PFSK-1 (cell line): ENCODE measurements around the gene SARDH.

Source experiments
- POLR2AphosphoS5 ChIP-seq: IDR thresholded peaks from 2 replicates; pipeline ENCODE4 v1.6.1; 2012; ENCODE audit warnings: low read depth, mild to moderate bottlenecking, control low read depth, low read length, moderate library complexity
- SIN3A ChIP-seq: IDR thresholded peaks from 2 replicates; pipeline ENCODE4 v1.6.1; 2012; ENCODE audit warnings: mild to moderate bottlenecking, low read length, moderate library complexity, borderline replicate concordance; ENCODE audit not compliant: insufficient read depth
- TAF1 ChIP-seq: IDR thresholded peaks from 2 replicates; pipeline ENCODE4 v1.6.1; 2012; ENCODE audit warnings: low read length, control low read depth, borderline replicate concordance; ENCODE audit not compliant: insufficient read depth
- TF ChIP-seq, protein P1 (sequence below), 2 experiments: IDR thresholded peaks; 2 replicates each; pipeline versions ENCODE4 v1.6.1 to v1.8.0; 2011 to 2012; ENCODE audit warnings: low read depth in 2 of 2, low read length in 2 of 2, control low read depth in 1 of 2, inconsistent platforms in 1 of 2, mild to moderate bottlenecking in 1 of 2, moderate library complexity in 1 of 2; ENCODE audit not compliant: insufficient read depth in 1 of 2

DNA sequence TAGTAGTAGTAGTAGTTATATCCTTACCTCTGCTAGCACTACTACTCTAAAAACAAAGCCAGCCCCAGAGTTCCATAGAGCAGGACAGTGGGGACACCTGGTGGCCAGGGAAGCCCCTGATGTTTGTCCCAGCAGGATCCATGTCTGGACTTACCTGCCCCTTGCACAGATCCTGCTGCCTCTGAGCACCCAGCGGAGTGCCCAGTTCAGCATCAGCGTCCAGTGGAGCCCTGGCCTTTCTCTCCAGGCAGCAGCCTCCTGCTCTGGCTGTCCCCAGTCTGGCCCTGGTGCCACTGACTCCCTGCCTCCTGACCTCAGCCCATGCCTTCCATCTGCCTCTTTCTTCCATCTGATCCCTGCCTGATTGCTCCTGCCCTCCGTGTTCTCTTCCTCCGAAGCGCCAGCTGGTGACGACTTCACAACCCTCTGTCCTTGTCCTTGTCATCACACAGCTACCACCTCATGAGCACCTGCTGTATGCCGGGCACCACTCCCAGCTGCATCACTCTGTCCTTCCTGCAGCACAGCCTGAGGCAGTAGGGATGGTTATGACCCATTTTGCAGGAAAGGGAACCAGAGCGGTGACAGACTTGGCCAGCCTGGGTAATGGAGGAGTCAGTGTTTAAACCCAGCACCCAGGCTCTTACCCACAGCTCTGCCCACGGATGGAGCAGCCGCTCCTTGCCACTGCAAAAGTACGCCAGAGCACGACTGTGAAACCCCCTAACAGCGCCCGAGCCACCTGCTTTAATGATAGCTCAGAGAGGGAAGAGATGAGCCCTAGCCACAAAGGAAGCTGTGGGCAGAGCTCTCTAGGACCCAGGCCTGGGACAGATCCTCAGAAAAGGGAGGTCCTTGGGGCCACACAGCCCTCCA lies 11.5 kb downstream of the SARDH start:
- TF ChIP-seq, protein P1, sequence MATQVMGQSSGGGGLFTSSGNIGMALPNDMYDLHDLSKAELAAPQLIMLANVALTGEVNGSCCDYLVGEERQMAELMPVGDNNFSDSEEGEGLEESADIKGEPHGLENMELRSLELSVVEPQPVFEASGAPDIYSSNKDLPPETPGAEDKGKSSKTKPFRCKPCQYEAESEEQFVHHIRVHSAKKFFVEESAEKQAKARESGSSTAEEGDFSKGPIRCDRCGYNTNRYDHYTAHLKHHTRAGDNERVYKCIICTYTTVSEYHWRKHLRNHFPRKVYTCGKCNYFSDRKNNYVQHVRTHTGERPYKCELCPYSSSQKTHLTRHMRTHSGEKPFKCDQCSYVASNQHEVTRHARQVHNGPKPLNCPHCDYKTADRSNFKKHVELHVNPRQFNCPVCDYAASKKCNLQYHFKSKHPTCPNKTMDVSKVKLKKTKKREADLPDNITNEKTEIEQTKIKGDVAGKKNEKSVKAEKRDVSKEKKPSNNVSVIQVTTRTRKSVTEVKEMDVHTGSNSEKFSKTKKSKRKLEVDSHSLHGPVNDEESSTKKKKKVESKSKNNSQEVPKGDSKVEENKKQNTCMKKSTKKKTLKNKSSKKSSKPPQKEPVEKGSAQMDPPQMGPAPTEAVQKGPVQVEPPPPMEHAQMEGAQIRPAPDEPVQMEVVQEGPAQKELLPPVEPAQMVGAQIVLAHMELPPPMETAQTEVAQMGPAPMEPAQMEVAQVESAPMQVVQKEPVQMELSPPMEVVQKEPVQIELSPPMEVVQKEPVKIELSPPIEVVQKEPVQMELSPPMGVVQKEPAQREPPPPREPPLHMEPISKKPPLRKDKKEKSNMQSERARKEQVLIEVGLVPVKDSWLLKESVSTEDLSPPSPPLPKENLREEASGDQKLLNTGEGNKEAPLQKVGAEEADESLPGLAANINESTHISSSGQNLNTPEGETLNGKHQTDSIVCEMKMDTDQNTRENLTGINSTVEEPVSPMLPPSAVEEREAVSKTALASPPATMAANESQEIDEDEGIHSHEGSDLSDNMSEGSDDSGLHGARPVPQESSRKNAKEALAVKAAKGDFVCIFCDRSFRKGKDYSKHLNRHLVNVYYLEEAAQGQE (IDR thresholded peaks at IDR 0.05; ENCODE audit: insufficient read depth in 1 of 2, low read depth in 2 of 2, low read length in 2 of 2), result no peak
- TF ChIP-seq POLR2AphosphoS5, result no peak
- TF ChIP-seq TAF1, result no peak
- no peak for TF ChIP-seq SIN3A
